ENCODE data around the gene PPP1R9B.

DNA sequence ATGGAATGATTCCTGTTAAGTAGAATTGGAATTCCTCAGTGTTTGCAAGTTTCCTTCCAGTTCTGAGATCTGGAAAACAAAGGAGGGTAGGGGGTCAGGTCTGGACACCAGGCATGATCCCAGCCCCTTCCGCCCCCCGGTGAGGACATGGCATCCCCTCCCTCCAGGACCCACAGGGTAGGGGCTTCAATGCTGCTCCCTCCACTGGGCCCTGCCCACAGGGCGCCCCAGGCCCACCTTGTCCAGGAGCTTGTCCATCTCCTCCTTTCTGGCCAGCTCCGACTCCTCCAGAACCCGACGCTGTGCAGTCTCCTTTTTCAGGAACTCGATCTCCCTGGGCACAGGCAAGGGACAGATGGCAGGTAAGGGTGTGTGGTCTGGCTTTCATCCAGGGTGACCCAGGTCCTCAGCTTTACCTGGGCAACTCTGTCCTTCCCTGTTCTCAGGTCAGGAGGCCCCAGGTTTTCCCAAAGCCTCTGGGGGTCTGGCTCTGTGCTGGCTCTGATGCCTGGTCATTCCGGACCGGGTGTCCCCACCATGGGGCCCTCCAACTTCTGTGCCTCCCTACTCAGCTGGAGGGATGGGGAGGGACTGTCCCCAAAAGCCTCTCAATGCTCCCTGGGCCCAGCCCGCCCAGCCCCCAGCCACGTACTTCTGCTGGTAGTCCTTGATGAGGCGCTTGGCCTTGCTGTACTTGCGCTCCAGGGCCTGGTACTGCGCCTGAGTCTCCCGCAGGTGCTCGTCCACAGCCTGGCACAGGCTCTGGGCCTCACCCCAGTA lies 15.0 kb downstream of the PPP1R9B start:
- TF ChIP-seq, protein P1, sequence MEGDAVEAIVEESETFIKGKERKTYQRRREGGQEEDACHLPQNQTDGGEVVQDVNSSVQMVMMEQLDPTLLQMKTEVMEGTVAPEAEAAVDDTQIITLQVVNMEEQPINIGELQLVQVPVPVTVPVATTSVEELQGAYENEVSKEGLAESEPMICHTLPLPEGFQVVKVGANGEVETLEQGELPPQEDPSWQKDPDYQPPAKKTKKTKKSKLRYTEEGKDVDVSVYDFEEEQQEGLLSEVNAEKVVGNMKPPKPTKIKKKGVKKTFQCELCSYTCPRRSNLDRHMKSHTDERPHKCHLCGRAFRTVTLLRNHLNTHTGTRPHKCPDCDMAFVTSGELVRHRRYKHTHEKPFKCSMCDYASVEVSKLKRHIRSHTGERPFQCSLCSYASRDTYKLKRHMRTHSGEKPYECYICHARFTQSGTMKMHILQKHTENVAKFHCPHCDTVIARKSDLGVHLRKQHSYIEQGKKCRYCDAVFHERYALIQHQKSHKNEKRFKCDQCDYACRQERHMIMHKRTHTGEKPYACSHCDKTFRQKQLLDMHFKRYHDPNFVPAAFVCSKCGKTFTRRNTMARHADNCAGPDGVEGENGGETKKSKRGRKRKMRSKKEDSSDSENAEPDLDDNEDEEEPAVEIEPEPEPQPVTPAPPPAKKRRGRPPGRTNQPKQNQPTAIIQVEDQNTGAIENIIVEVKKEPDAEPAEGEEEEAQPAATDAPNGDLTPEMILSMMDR (IDR thresholded peaks at IDR 0.05) = no peak
- TF ChIP-seq EP300 (IDR thresholded peaks at IDR 0.05) (no peak), POLR2AphosphoS5 (IDR thresholded peaks at IDR 0.05) (no peak)
